Neural cell (in vitro differentiated cells): Measurements from ENCODE around the gene CRX. TPM values are rescaled to one million over a fixed set of nuclear protein-coding genes. Genes with fewer than 3 reads are reported as not detected.

Source experiments
- H2AFZ ChIP-seq: fragments of 200-600, 300-800 bp; sonication (generic), shearing (Covaris generic); 2 replicates; pipeline ENCODE4 v1.6.0; 2014; ENCODE audit warnings: low read depth, mild to moderate bottlenecking, antibody characterized with exemption, low read length, moderate library complexity
- H3F3A ChIP-seq: fragments of 200-600 bp; shearing (Covaris generic); 2 replicates; pipeline ENCODE4 v1.6.1; 2016; ENCODE audit warnings: mild to moderate bottlenecking, moderate library complexity, mixed read lengths, antibody characterized with exemption, low read length; ENCODE audit not compliant: insufficient read depth, poor library complexity, severe bottlenecking
- H3K27ac ChIP-seq: fragments of 200-600, 300-800 bp; sonication (generic), shearing (Covaris generic); 2 replicates; pipeline ENCODE4 v1.5.1; 2014; ENCODE audit warnings: mild to moderate bottlenecking, low read length, moderate library complexity
- H3K27me3 ChIP-seq: fragments of 300-800, 200-600 bp; sonication (generic), shearing (Covaris generic); 2 replicates; pipeline ENCODE4 v1.6.0; 2014; ENCODE audit warnings: mild to moderate bottlenecking, low read depth, low read length, moderate library complexity; ENCODE audit not compliant: insufficient read depth
- H3K36me3 ChIP-seq: fragments of 300-800, 200-600 bp; sonication (generic), shearing (Covaris generic); 2 replicates; pipeline ENCODE4 v1.5.1; 2014; ENCODE audit warnings: mild to moderate bottlenecking, antibody characterized with exemption, low read length, moderate library complexity; ENCODE audit not compliant: insufficient read depth
- H3K4me2 ChIP-seq: fragments of 300-800, 200-600 bp; sonication (generic), shearing (Covaris generic); 2 replicates; pipeline ENCODE4 v1.6.0; 2014; ENCODE audit warnings: mild to moderate bottlenecking, low read length
- H3K4me3 ChIP-seq: fragments of 300-800, 200-600 bp; sonication (generic), shearing (Covaris generic); 2 replicates; pipeline ENCODE4 v1.5.1; 2014; ENCODE audit warnings: mild to moderate bottlenecking, low read length, moderate library complexity
- H3K79me2 ChIP-seq: fragments of 200-600 bp; shearing (Covaris generic); replicated peaks from 2 replicates; pipeline ENCODE4 v1.6.0; 2014; ENCODE audit warnings: mild to moderate bottlenecking, low read length, moderate library complexity; ENCODE audit not compliant: insufficient read depth
- H3K9ac ChIP-seq: fragments of 300-800, 200-600 bp; sonication (generic), shearing (Covaris generic); 2 replicates; pipeline ENCODE4 v1.6.1; 2016; ENCODE audit warnings: mild to moderate bottlenecking, low read length, mixed read lengths
- H3K9me2 ChIP-seq: fragments of 200-600 bp; shearing (Covaris generic); 2 replicates; pipeline ENCODE4 v1.6.1; 2016; ENCODE audit warnings: mild to moderate bottlenecking, low read length, mixed read lengths; ENCODE audit not compliant: insufficient read depth
- H3K9me3 ChIP-seq: fragments of 200-600, 300-800 bp; sonication (generic), shearing (Covaris generic); 2 replicates; pipeline ENCODE4 v1.6.1; 2016; ENCODE audit warnings: mild to moderate bottlenecking, mixed run types, low read length, moderate library complexity, mixed read lengths
- H4K20me1 ChIP-seq: fragments of 200-600 bp; shearing (Covaris generic); 2 replicates; pipeline ENCODE4 v1.6.1; 2016; ENCODE audit warnings: mild to moderate bottlenecking, mixed run types; ENCODE audit not compliant: insufficient read depth
- CTCF ChIP-seq: fragments of 450-650 bp; IDR thresholded peaks from 2 replicates; pipeline ENCODE4 v1.5.1; 2014; ENCODE audit warnings: antibody characterized with exemption, mild to moderate bottlenecking, moderate library complexity; ENCODE audit not compliant: poor library complexity, severe bottlenecking
- EP300 ChIP-seq: fragments of 450-650 bp; conservative IDR thresholded peaks from 2 replicates; pipeline ENCODE4 v1.6.1; 2014; ENCODE audit warnings: antibody characterized with exemption, mild to moderate bottlenecking, moderate library complexity; ENCODE audit not compliant: poor library complexity, severe bottlenecking
- EZH2 ChIP-seq: fragments of 200-600, 300-800 bp; shearing (Covaris generic), sonication (generic); IDR thresholded peaks from 2 replicates; pipeline ENCODE4 v1.6.1; 2014; ENCODE audit warnings: antibody characterized with exemption, low read length, borderline replicate concordance, mild to moderate bottlenecking; ENCODE audit not compliant: insufficient read depth, poor library complexity, severe bottlenecking
- MXI1 ChIP-seq: fragments of 450-650 bp; conservative IDR thresholded peaks from 2 replicates; pipeline ENCODE4 v1.6.1; 2014; ENCODE audit warnings: antibody characterized with exemption, mild to moderate bottlenecking; ENCODE audit not compliant: poor library complexity, severe bottlenecking
- POLR2AphosphoS5 ChIP-seq: IDR thresholded peaks from 2 replicates; pipeline ENCODE4 v1.6.1; 2012
- RAD21 ChIP-seq: fragments of 450-650 bp; conservative IDR thresholded peaks from 2 replicates; pipeline ENCODE4 v1.6.1; 2014; ENCODE audit warnings: antibody characterized with exemption, mild to moderate bottlenecking, moderate library complexity
- REST ChIP-seq: IDR thresholded peaks from 2 replicates; pipeline ENCODE4 v1.6.1; 2012; ENCODE audit warnings: borderline replicate concordance
- SMC3 ChIP-seq: fragments of 450-650 bp; conservative IDR thresholded peaks from 2 replicates; pipeline ENCODE4 v1.6.1; 2014; ENCODE audit warnings: antibody characterized with exemption, mild to moderate bottlenecking, moderate library complexity; ENCODE audit not compliant: poor library complexity
- TAF1 ChIP-seq: IDR thresholded peaks from 2 replicates; pipeline ENCODE4 v1.6.1; 2012; ENCODE audit warnings: low read depth
- polyA plus RNA-seq: library from polyadenylated mRNA; depleted of rRNA; stranded (reverse); fragments of >200 nt; gene quantifications from 2 replicates; pipeline ENCODE4 v1.2.3, GENCODE V29; 2014

CRX gene
- polyA plus RNA-seq, 1 donor from 2014 or later = not detected

- H3K9me2 ChIP-seq = no peaks in the 10 kb centered on the region
- H3K9me3 ChIP-seq = no peaks in the 10 kb centered on the region
- H3K4me2 ChIP-seq = peak overlapping the region; percentile 83
- peak overlapping the region; percentile 87 for H3K9ac ChIP-seq
- no peaks in the 10 kb centered on the region for H3F3A ChIP-seq
- H3K27me3 ChIP-seq = no peaks in the 10 kb centered on the region
- TF ChIP-seq EZH2 = no peak
- TF ChIP-seq CTCF = no peak
- no peak for TF ChIP-seq EP300
- TF ChIP-seq POLR2AphosphoS5 = no peak
- no peak for TF ChIP-seq MXI1
- no peak for TF ChIP-seq RAD21
- TF ChIP-seq TAF1 = no peak
- TF ChIP-seq REST = no peak
- TF ChIP-seq SMC3 = no peak
- H3K79me2 ChIP-seq = peaks cover 14% of the 10 kb centered on the region
- H3K36me3 ChIP-seq = no peaks in the 10 kb centered on the region
- H3K27ac ChIP-seq = no peak overlapping the region
- H3K4me3 ChIP-seq = peak overlapping the region; percentile 97
- no peak overlapping the region for H2AFZ ChIP-seq
- no peaks in the 10 kb centered on the region for H4K20me1 ChIP-seq
Observed at GRCh38 chr19:47779524-47780214, 42.1 kb upstream of the CRX start.

- H3K9me3 ChIP-seq = no peaks in the 10 kb centered on the region
- H3K9ac ChIP-seq = no peak overlapping the region
- peak overlapping the region; percentile 97 for H3K4me3 ChIP-seq
- no peaks in the 10 kb centered on the region for H3K27me3 ChIP-seq
- peaks cover 14% of the 10 kb centered on the region for H3K79me2 ChIP-seq
- H2AFZ ChIP-seq = no peak overlapping the region
- H4K20me1 ChIP-seq = no peaks in the 10 kb centered on the region
- H3F3A ChIP-seq = no peaks in the 10 kb centered on the region
- no peak overlapping the region for H3K27ac ChIP-seq
- no peak for TF ChIP-seq MXI1
- H3K9me2 ChIP-seq = no peaks in the 10 kb centered on the region
- H3K4me2 ChIP-seq = no peak overlapping the region
- no peaks in the 10 kb centered on the region for H3K36me3 ChIP-seq
Observed at GRCh38 chr19:47780215-47780551, 41.6 kb upstream of the CRX start.
